ENCODE results near the gene PSME2.

PSME2 gene

GRCh38 chr14:24151404-24152080 lies 5.1 kb upstream of the PSME2 start:
- FAIRE-seq: no peak

GRCh38 chr14:24150993-24151392 lies 4.6 kb upstream of the PSME2 start:
- FAIRE-seq: no peak
- DNase-seq (ENCODE audit: low spot score): no peak

More at GRCh38 chr14:24151404-24152080, 5.1 kb upstream of the PSME2 start:
- no peak for DNase-seq (ENCODE audit: low spot score)

GRCh38 chr14:24150567-24150966 lies 4.2 kb upstream of the PSME2 start:
- DNase-seq (ENCODE audit: low spot score) (no peak), FAIRE-seq (no peak)

GRCh38 chr14:24150061-24150460 lies 3.7 kb upstream of the PSME2 start:
- FAIRE-seq: no peak
- DNase-seq (ENCODE audit: low spot score): no peak

GRCh38 chr14:24149302-24149969 lies 3.0 kb upstream of the PSME2 start:
- DNase-seq (ENCODE audit: low spot score) (no peak), FAIRE-seq (no peak)

GRCh38 chr14:24147761-24148428 lies 1.5 kb upstream of the PSME2 start:
- DNase-seq (ENCODE audit: low spot score): no peak
- no peak for FAIRE-seq

GRCh38 chr14:24146978-24147760 lies 759 bp upstream of the PSME2 start, which contains the start of gene RNF31:
Gene RNF31 (plus strand): TSS chr14:24147498. CDS start chr14:24147699, 201 bp downstream.
- FAIRE-seq (no peak), DNase-seq (ENCODE audit: low spot score) (peak; percentile 97)

GRCh38 chr14:24145690-24146452 lies 539 bp downstream of the PSME2 start:
- FAIRE-seq (no peak), DNase-seq (ENCODE audit: low spot score) (peak; percentile 21)

- FAIRE-seq (no peak), DNase-seq (ENCODE audit: low spot score) (no peak)
These were observed 1.2 kb downstream of the PSME2 start for GRCh38 chr14:24145219-24145618.

GRCh38 chr14:24144451-24144850 lies 2.0 kb downstream of the PSME2 start:
- no peak for DNase-seq (ENCODE audit: low spot score)
- no peak for FAIRE-seq

- DNase-seq (ENCODE audit: low spot score) (no peak), FAIRE-seq (no peak)
These were observed 2.9 kb downstream of the PSME2 start for GRCh38 chr14:24143511-24143910.

GRCh38 chr14:24141097-24141880 lies 5.1 kb downstream of the PSME2 start, which contains the start of gene EMC9:
Gene EMC9 (minus strand): TSS chr14:24141591. CDS start chr14:24141304, 287 bp downstream.
- FAIRE-seq (no peak), DNase-seq (ENCODE audit: low spot score) (peak; percentile 97)

GRCh38 chr14:24139272-24139934 lies 7.0 kb downstream of the PSME2 start:
- DNase-seq (ENCODE audit: low spot score) (peak; percentile 29), FAIRE-seq (no peak)

GRCh38 chr14:24138396-24139271 lies 7.8 kb downstream of the PSME2 start:
- DNase-seq (ENCODE audit: low spot score) (no peak), FAIRE-seq (no peak)

GRCh38 chr14:24137529-24138395 lies 8.6 kb downstream of the PSME2 start:
- DNase-seq (ENCODE audit: low spot score) (no peak), FAIRE-seq (no peak)

GRCh38 chr14:24136684-24137528 lies 9.5 kb downstream of the PSME2 start:
- no peak for FAIRE-seq
- no peak for DNase-seq (ENCODE audit: low spot score)

Data from urothelium cell line (cell line).